Activated CD4-positive, alpha-beta T cell treated with anti-CD3 and anti-CD28 coated beads, Interleukin-2, amount 50 U/mL, for 24 hours (primary cell): Measurements from ENCODE around the gene CNKSR3.

Source experiments
- DNase-seq, 2 donors: peaks; one replicate each; pipeline ENCODE4 v3.0.0-alpha.2; 2020; ENCODE audit warnings: low read depth in 1 of 2, low spot score in 1 of 2

CNKSR3 gene

GRCh38 chr6:154479771-154480639, 30.5 kb downstream of the CNKSR3 start:
- DNase-seq: no peak

- no peak for DNase-seq
Observed at GRCh38 chr6:154479351-154479769, 31.1 kb downstream of the CNKSR3 start.

GRCh38 chr6:154478701-154479060, 31.8 kb downstream of the CNKSR3 start:
- DNase-seq: no peak

- DNase-seq: no peak
Observed at GRCh38 chr6:154478021-154478700, 32.3 kb downstream of the CNKSR3 start.

GRCh38 chr6:154476494-154476893, 34.0 kb downstream of the CNKSR3 start:
- no peak for DNase-seq

- no peak for DNase-seq
Observed at GRCh38 chr6:154474648-154475428, 35.6 kb downstream of the CNKSR3 start.

GRCh38 chr6:154473324-154473723, 37.2 kb downstream of the CNKSR3 start:
- no peak for DNase-seq

GRCh38 chr6:154471609-154472362, 38.7 kb downstream of the CNKSR3 start:
- DNase-seq: no peak

- no peak for DNase-seq
Observed at GRCh38 chr6:154469306-154469935, 41.1 kb downstream of the CNKSR3 start.

GRCh38 chr6:154468760-154469159, 41.7 kb downstream of the CNKSR3 start:
- DNase-seq: no peak

- DNase-seq: no peak
Observed at GRCh38 chr6:154466971-154467679, 43.4 kb downstream of the CNKSR3 start.

- no peak for DNase-seq
Observed at GRCh38 chr6:154466139-154466538, 44.3 kb downstream of the CNKSR3 start.

- DNase-seq: no peak
Observed at GRCh38 chr6:154463573-154464419, 46.7 kb downstream of the CNKSR3 start.

- DNase-seq: no peak
Observed at GRCh38 chr6:154462425-154462824, 48.1 kb downstream of the CNKSR3 start.

- no peak for DNase-seq
Observed at GRCh38 chr6:154461348-154461747, 49.1 kb downstream of the CNKSR3 start.

- no peak for DNase-seq
Observed at GRCh38 chr6:154460306-154461071, 50.0 kb downstream of the CNKSR3 start.

GRCh38 chr6:154459513-154459912, 51.0 kb downstream of the CNKSR3 start:
- no peak for DNase-seq
